HG03469 (cell line): Measurements from ENCODE around the gene DCDC2C.

Experiments
- ATAC-seq: cut with Tn5 transposase; IDR thresholded peaks from one replicate; pipeline ENCODE4 v1.9.1; 2021; ENCODE audit warnings: mild to moderate bottlenecking, moderate library complexity, moderate number of reproducible peaks; ENCODE audit not compliant: unreplicated experiment

DCDC2C gene

GRCh38 chr2:3769766-3770165 lies 66.4 kb downstream of the DCDC2C start:
- no peak for ATAC-seq

GRCh38 chr2:3770724-3771415 lies 67.5 kb downstream of the DCDC2C start:
- no peak for ATAC-seq

GRCh38 chr2:3771576-3771975 lies 68.2 kb downstream of the DCDC2C start:
- no peak for ATAC-seq

- ATAC-seq = no peak
These were observed 71.0 kb downstream of the DCDC2C start for GRCh38 chr2:3774336-3774735.

GRCh38 chr2:3776311-3776710 lies 72.9 kb downstream of the DCDC2C start:
- no peak for ATAC-seq

GRCh38 chr2:3777966-3778365 lies 74.6 kb downstream of the DCDC2C start:
- ATAC-seq = no peak

- ATAC-seq = no peak
These were observed 75.6 kb downstream of the DCDC2C start for GRCh38 chr2:3778851-3779495.

- no peak for ATAC-seq
These were observed 76.2 kb downstream of the DCDC2C start for GRCh38 chr2:3779496-3780049.

- ATAC-seq = peak; percentile 99
These were observed 77.4 kb downstream of the DCDC2C start for GRCh38 chr2:3780477-3781402.

- no peak for ATAC-seq
These were observed 81.4 kb downstream of the DCDC2C start for GRCh38 chr2:3784731-3785130.

GRCh38 chr2:3785220-3785889 lies 82.0 kb downstream of the DCDC2C start:
- no peak for ATAC-seq

GRCh38 chr2:3785890-3786273 lies 82.5 kb downstream of the DCDC2C start:
- no peak for ATAC-seq

GRCh38 chr2:3787768-3788167 lies 84.4 kb downstream of the DCDC2C start:
- no peak for ATAC-seq

GRCh38 chr2:3789256-3789655 lies 85.9 kb downstream of the DCDC2C start:
- ATAC-seq = no peak

- ATAC-seq = no peak
These were observed 89.9 kb downstream of the DCDC2C start for GRCh38 chr2:3793249-3793648.

- ATAC-seq = no peak
These were observed 98.1 kb downstream of the DCDC2C start for GRCh38 chr2:3801506-3801905.

- no peak for ATAC-seq
These were observed 102.0 kb downstream of the DCDC2C start for GRCh38 chr2:3805201-3805939.

- ATAC-seq = no peak
These were observed 102.8 kb downstream of the DCDC2C start for GRCh38 chr2:3806168-3806567.

GRCh38 chr2:3806730-3807129 lies 103.4 kb downstream of the DCDC2C start:
- no peak for ATAC-seq

- ATAC-seq = no peak
These were observed 104.5 kb downstream of the DCDC2C start for GRCh38 chr2:3807853-3808252.
